DOHH2 (cell line): ENCODE data around the gene ABCG5.

ENCODE experiments used
- CTCF ChIP-seq: fragments of 200-600 bp; sonication (generic); IDR thresholded peaks from one replicate; pipeline ENCODE4 v1.5.1; 2014; ENCODE audit warnings: antibody characterized with exemption, mild to moderate bottlenecking, low read depth, low read length; ENCODE audit not compliant: poor library complexity, severe bottlenecking
- EZH2phosphoT487 ChIP-seq: fragments of 200-600 bp; sonication (generic); IDR thresholded peaks from 2 replicates; pipeline ENCODE4 v1.6.1; 2017; ENCODE audit warnings: borderline replicate concordance, mild to moderate bottlenecking, antibody characterized with exemption, low read length, moderate library complexity, mixed read lengths

- TF ChIP-seq CTCF (no peak), EZH2phosphoT487 (no peak)
Observed at GRCh38 chr2:43763091-43763490, 75.5 kb downstream of the ABCG5 start.
